Suppressor macrophage treated with lipopolysaccharide for 1 hour (primary cell): ENCODE measurements around the gene QTRT2.
A peak's percentile ranks its signal among the peaks of the same experiment; 100 is the strongest.

ENCODE experiments used
- DNase-seq, 3 donors: peaks; one replicate each; pipeline ENCODE4 v3.0.0-alpha.2; 2020 to 2022

QTRT2 gene

DNA sequence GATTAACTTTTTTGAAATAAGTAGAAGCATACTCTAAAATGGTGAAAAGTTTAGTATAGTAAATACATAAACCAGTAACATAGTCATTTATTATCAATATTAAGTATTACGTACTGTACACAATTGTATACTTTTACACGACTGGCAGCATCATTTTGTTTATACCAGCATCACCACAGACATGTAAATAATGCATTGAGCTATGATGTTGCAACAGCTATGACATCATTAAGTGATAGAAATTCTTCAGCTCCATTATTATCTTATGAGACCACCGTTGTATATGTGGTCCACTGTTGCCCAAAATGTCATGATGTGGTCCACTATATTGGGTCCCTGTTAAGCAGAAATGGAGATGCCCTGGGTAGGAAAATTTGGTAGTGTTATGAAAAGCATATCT is 71.0 kb downstream of the QTRT2 start:
- DNase-seq: no peak

DNA sequence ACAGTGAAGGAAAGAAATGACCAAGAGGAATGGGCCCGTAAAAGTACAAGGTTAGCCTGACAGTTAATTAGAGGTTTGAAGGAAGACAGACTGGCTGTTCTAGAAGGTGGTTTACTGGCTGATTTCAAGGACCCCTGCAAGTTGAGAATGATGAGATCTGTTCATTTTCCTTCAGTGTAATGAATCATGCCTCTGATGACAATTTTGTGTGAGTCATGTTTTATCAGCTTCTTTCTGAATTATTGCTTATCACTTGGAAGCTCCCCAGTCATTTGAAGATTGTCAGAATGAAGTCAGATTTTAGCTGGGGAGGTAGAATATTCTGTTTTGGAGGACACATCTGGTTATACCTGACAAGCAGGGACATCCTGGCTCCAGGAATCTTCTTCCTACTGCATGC is 71.7 kb downstream of the QTRT2 start:
- no peak for DNase-seq

DNA sequence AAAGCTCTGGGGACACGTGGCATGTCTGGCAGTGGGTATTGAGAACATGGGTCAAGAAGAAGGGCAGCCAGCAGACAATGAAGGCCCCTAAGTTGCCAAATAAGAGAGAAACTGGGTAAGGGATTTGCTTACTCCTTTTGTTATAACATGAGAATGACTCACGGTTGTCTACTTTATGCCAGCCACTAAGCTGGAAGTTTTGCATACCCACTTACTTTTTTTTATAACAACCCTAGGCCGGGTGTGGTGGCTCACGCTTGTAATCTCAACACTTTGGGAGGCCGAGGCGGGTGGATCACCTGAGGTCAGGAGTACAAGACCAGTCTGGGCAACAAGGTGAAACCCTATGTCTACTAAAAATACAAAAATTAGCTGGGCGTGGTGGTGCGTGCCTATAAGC is 72.3 kb downstream of the QTRT2 start:
- no peak for DNase-seq

DNA sequence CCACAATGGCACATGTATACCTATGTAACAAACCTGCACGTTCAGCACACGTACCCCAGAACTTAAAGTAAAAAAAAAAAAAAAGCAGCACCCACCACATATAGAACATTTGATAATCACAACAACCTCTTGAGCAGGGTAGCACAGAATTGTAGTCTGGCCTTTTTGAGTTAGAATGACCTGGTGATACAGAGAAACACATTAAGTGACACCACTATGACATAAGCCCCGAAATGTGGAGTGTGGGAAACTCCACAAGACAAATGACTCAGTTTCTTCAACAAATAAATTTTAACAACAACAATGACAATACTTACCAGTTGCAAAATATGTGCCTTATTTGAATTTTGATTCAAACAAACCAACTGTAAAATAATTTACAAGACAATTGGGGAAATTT is 76.0 kb downstream of the QTRT2 start:
- DNase-seq: peak in 2 of 3 donors; percentile 22 to 35

DNA sequence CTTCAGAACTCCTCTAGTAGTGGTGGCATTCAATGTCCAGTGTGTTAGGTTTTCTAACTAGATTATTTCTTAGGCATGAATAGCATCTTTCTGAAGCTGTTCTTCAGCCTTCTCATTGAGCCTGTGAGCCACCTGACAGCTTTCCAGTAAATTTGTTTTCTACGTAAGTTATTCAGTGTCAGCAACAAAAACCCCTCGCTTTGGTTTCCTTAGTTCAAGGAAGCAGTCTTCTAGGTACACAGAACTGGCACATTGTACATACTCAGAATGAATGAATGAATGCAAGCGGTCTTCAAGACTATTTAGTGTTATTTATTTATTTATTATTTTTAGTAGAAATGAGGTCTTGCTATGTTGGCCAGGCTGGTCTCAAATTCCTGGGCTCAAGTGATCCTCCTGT is 77.4 kb downstream of the QTRT2 start:
- no peak for DNase-seq
